Mucosa of gallbladder (tissue), 1 donor: ENCODE measurements around the gene RBMS3. TPM values are rescaled to one million over a fixed set of nuclear protein-coding genes. Genes with fewer than 3 reads are reported as not detected.
"Not testable (repeated sequence)": the region's sequence is repeated elsewhere in the genome, so short reads cannot be mapped to it uniquely, and the experiment has no call there.

ENCODE experiments used
- DNase-seq: peaks from one replicate; pipeline ENCODE4 v3.0.0-alpha.2; 2020; ENCODE audit warnings: low spot score
- total RNA-seq: library from RNA; stranded (reverse); gene quantifications from one replicate; pipeline ENCODE4 v1.2.1, GENCODE V29; 2021
- donor health status: DM: no; HTN: no; CAD: no.

The RBMS3 gene
- total RNA-seq, 1 donor from 2014 or later = 49.6 TPM

- no peak for DNase-seq
Observed at GRCh38 chr3:29311795-29312194, 30.9 kb downstream of the RBMS3 start.

- DNase-seq = no peak
Observed at GRCh38 chr3:29312395-29312794, 31.5 kb downstream of the RBMS3 start.

GRCh38 chr3:29312960-29313452 is 32.1 kb downstream of the RBMS3 start:
- DNase-seq = no peak

GRCh38 chr3:29313981-29314726 is 33.3 kb downstream of the RBMS3 start:
- no peak for DNase-seq

GRCh38 chr3:29314727-29315088 is 33.8 kb downstream of the RBMS3 start:
- DNase-seq = no peak

GRCh38 chr3:29317659-29318173 is 36.8 kb downstream of the RBMS3 start:
- no peak for DNase-seq

- peak; percentile 29 for DNase-seq
Observed at GRCh38 chr3:29318251-29318650, 37.4 kb downstream of the RBMS3 start.

- DNase-seq = no peak
Observed at GRCh38 chr3:29319262-29319661, 38.4 kb downstream of the RBMS3 start.

GRCh38 chr3:29319798-29320197 is 38.9 kb downstream of the RBMS3 start:
- no peak for DNase-seq

GRCh38 chr3:29322586-29322985 is 41.7 kb downstream of the RBMS3 start:
- no peak for DNase-seq

- DNase-seq = peak; percentile 59
Observed at GRCh38 chr3:29324180-29324651, 43.3 kb downstream of the RBMS3 start.

GRCh38 chr3:29326540-29326939 is 45.7 kb downstream of the RBMS3 start:
- DNase-seq = not testable (repeated sequence)

GRCh38 chr3:29329986-29330890 is 49.4 kb downstream of the RBMS3 start:
- no peak for DNase-seq

GRCh38 chr3:29331035-29331434 is 50.2 kb downstream of the RBMS3 start:
- no peak for DNase-seq

- no peak for DNase-seq
Observed at GRCh38 chr3:29331456-29332194, 50.8 kb downstream of the RBMS3 start.

- no peak for DNase-seq
Observed at GRCh38 chr3:29332195-29332637, 51.3 kb downstream of the RBMS3 start.

- DNase-seq = no peak
Observed at GRCh38 chr3:29333576-29333975, 52.7 kb downstream of the RBMS3 start.

- no peak for DNase-seq
Observed at GRCh38 chr3:29334706-29335105, 53.8 kb downstream of the RBMS3 start.

GRCh38 chr3:29335438-29335837 is 54.6 kb downstream of the RBMS3 start:
- DNase-seq = peak; percentile 87

- no peak for DNase-seq
Observed at GRCh38 chr3:29335943-29336342, 55.1 kb downstream of the RBMS3 start.

GRCh38 chr3:29337565-29337964 is 56.7 kb downstream of the RBMS3 start:
- DNase-seq = no peak

- no peak for DNase-seq
Observed at GRCh38 chr3:29338377-29338776, 57.5 kb downstream of the RBMS3 start.
